BLaER1 treated with 17β-estradiol and CSF1 and Interleukin-3, amounts not matched to agents 10 nM and 100 nM (cell line): ENCODE measurements around the gene EFCAB6.

ENCODE experiments used
- H3K27ac ChIP-seq, 11 experiments: shearing (Covaris generic); formaldehyde crosslinking; 2 replicates each; pipeline ENCODE4 v1.8.1; 2022
- H3K27me3 ChIP-seq, 11 experiments: shearing (Covaris generic); formaldehyde crosslinking; 2 replicates each; pipeline ENCODE4 v1.8.1; 2022
- H3K36me3 ChIP-seq, 11 experiments: shearing (Covaris generic); formaldehyde crosslinking; 2 replicates each; pipeline ENCODE4 v1.8.1; 2022
- H3K4me1 ChIP-seq, 10 experiments: shearing (Covaris generic); formaldehyde crosslinking; 2 replicates each; pipeline ENCODE4 v1.8.1; 2022
- H3K4me2 ChIP-seq, 11 experiments: shearing (Covaris generic); formaldehyde crosslinking; 2 replicates each; pipeline ENCODE4 v1.8.1; 2022
- H3K4me3 ChIP-seq, 10 experiments: shearing (Covaris generic); formaldehyde crosslinking; 2 replicates each; pipeline ENCODE4 v1.8.1; 2022
- H3K9ac ChIP-seq, 11 experiments: shearing (Covaris generic); formaldehyde crosslinking; 2 replicates each; pipeline ENCODE4 v1.8.1; 2022
- H3K9me3 ChIP-seq, 11 experiments: shearing (Covaris generic); formaldehyde crosslinking; replicated peaks in 1 of 11; 2 replicates each; pipeline ENCODE4 v1.8.1; 2022
- H4K20me1 ChIP-seq, 11 experiments: shearing (Covaris generic); formaldehyde crosslinking; 2 replicates each; pipeline ENCODE4 v1.8.1; 2022
- Cebpa-rat ChIP-seq, 11 experiments: shearing (Covaris generic); IDR thresholded peaks; 2 replicates each; pipeline ENCODE4 v1.8.1; 2022

The EFCAB6 gene

DNA sequence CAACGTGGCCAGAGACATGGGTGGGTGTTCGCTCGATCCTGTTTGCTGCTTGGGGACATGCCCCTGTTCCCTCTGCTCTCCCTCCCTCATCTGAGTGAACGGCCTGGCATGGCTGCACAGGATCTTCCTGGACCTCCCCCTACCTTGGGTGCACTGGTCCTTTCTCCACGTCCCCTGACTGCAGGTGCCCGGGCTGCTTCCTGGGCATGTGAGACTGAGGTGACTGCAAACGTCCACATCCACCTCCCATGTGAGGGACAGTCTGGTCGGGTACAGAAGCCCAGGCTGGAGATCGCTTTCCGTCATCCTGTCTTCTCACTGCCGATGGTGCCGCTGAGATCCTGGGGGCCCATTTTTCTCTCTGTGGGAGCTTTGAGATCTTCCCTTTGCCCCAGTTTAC is 38.4 kb upstream of the EFCAB6 start:
- Histone ChIP-seq H3K4me3 (no peak overlapping the region), H3K4me2 (no peak overlapping the region), H3K36me3 (no peaks in the 10 kb centered on the region), H3K9me3 (no peaks in the 10 kb centered on the region; a peak in 3 of 22 replicates), H3K4me1 (peaks cover 22 to 39% (median 28%) of the 10 kb centered on the region in 10 experiments), H3K27ac (no peak overlapping the region), H3K9ac (no peak overlapping the region), H4K20me1 (no peaks in the 10 kb centered on the region), H3K27me3 (no peaks in the 10 kb centered on the region)
- no peak for TF ChIP-seq Cebpa-rat (IDR thresholded peaks at IDR 0.05)

DNA sequence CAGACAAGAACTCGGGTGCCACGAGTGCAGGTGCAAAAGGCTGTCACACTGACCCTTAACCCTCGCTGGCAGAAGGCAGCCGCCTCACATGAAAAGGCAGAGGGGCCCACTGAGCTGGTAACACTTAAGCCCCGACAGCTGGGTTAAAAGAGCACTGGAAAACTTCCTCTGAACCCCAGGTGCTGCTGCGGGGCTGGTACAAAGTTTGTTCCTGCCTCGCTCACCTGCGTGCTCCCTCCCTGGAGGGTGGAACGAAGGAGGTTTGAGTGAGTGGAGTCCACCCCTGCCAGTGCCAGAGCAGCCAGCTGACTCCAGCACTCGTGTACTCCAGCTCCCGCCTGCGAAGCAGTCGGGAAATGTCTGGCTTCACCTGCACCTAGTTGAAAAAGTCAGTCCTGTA is 37.6 kb upstream of the EFCAB6 start:
- Histone ChIP-seq H3K4me1 (peaks cover 22 to 39% (median 29%) of the 10 kb centered on the region in 10 experiments), H3K9me3 (no peaks in the 10 kb centered on the region), H3K27ac (no peak overlapping the region), H4K20me1 (no peaks in the 10 kb centered on the region), H3K36me3 (no peaks in the 10 kb centered on the region), H3K4me3 (no peak overlapping the region), H3K4me2 (no peak overlapping the region), H3K9ac (no peak overlapping the region), H3K27me3 (no peaks in the 10 kb centered on the region)
- no peak for TF ChIP-seq Cebpa-rat (IDR thresholded peaks at IDR 0.05)

DNA sequence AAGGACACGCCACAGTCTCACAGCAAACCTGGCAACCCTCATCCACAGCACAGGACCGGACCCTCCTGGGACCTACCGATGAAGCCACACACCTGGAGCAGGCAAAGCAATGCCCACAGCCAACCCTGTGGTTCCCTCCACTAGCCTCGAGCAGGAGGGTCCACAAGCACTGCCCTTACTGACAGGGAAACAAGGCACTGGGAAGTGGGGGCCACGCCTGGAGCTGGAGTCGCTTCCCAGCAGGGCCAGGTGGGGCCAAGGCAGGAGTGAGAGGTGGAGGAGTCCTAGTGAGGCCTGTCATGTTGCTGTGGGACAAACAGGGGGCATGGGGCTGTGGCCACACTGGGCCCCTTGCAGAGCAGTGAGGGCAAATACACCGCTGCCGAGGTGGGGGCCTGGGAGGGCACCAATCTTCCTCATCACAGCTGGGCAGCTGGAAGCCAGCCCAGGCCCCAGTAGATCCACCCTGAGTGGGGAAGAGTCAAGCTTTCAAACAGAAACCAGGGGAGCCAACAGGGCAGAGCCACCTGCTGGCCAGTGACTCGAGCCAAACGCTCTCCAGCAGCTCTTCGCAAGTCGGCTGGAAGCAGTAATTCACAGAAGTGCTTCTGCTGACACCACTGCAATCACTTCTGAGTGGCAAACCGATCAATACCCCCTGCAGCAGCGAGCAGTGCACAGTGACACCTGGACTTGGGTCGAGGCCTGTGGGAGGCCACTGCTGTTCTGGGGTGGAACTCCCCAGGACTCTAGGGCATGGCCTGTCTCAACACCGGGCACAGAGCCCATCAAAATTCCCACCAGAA is 36.5 kb upstream of the EFCAB6 start:
- Histone ChIP-seq H3K27ac (no peak overlapping the region), H3K4me1 (peaks cover 21 to 46% (median 36%) of the 10 kb centered on the region in 10 experiments), H3K9ac (no peak overlapping the region), H4K20me1 (no peaks in the 10 kb centered on the region), H3K36me3 (no peaks in the 10 kb centered on the region), H3K9me3 (no peaks in the 10 kb centered on the region), H3K4me3 (no peak overlapping the region), H3K27me3 (no peaks in the 10 kb centered on the region), H3K4me2 (0 out of 22 replicates have a peak overlapping the region, but pooled peaks of 1 of the 11 experiments have one; percentile 6)
- no peak for TF ChIP-seq Cebpa-rat (IDR thresholded peaks at IDR 0.05)

GRCh38 chr22:43847376-43848289 is 35.5 kb upstream of the EFCAB6 start:
- no peaks in the 10 kb centered on the region for H3K36me3 ChIP-seq
- no peak overlapping the region for H3K4me3 ChIP-seq
- H3K9ac ChIP-seq = no peak overlapping the region
- H3K27me3 ChIP-seq = no peaks in the 10 kb centered on the region
- H3K27ac ChIP-seq = no peak overlapping the region
- H3K4me2 ChIP-seq = no peak overlapping the region
- no peaks in the 10 kb centered on the region for H4K20me1 ChIP-seq
- no peak for TF ChIP-seq Cebpa-rat (IDR thresholded peaks at IDR 0.05)
- H3K9me3 ChIP-seq = no peaks in the 10 kb centered on the region
- peaks cover 12 to 44% (median 35%) of the 10 kb centered on the region in 10 experiments for H3K4me1 ChIP-seq

DNA sequence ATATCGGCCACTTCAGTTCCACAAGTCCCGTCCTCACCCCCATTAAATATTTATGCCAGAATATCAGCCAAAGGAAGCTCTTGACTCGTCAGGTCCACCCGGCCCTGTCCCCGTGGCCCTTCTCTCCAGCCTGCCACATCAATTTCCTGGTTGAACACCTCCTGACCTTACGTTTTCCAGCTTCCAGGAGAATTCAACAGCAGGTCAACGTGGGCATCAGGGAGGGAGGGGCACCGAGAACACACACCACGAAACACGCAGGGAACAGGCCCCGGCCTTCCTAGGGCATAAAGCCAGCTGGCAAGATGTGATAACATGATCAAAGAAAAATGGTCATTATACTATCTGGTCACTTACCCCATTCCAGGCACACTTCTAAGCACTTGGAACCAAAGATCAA is 34.9 kb upstream of the EFCAB6 start:
- no peak overlapping the region for H3K27ac ChIP-seq
- no peaks in the 10 kb centered on the region for H3K36me3 ChIP-seq
- no peaks in the 10 kb centered on the region for H3K27me3 ChIP-seq
- H3K4me3 ChIP-seq = no peak overlapping the region
- peaks cover 5 to 40% (median 33%) of the 10 kb centered on the region in 10 experiments for H3K4me1 ChIP-seq
- no peaks in the 10 kb centered on the region for H4K20me1 ChIP-seq
- H3K4me2 ChIP-seq = no peak overlapping the region
- H3K9me3 ChIP-seq = no peaks in the 10 kb centered on the region
- TF ChIP-seq Cebpa-rat (IDR thresholded peaks at IDR 0.05) = no peak
- H3K9ac ChIP-seq = no peak overlapping the region

- H3K9me3 ChIP-seq = no peaks in the 10 kb centered on the region
- H3K36me3 ChIP-seq = no peaks in the 10 kb centered on the region
- no peak overlapping the region for H3K4me2 ChIP-seq
- no peaks in the 10 kb centered on the region for H4K20me1 ChIP-seq
- no peak overlapping the region for H3K27ac ChIP-seq
- no peak overlapping the region for H3K4me3 ChIP-seq
- H3K9ac ChIP-seq = no peak overlapping the region
- no peak for TF ChIP-seq Cebpa-rat (IDR thresholded peaks at IDR 0.05)
- peaks cover 0 to 43% (median 35%) of the 10 kb centered on the region in 10 experiments; a peak in 17 of 20 replicates for H3K4me1 ChIP-seq
- H3K27me3 ChIP-seq = no peaks in the 10 kb centered on the region
Observed at GRCh38 chr22:43845981-43846380, 33.9 kb upstream of the EFCAB6 start.

DNA sequence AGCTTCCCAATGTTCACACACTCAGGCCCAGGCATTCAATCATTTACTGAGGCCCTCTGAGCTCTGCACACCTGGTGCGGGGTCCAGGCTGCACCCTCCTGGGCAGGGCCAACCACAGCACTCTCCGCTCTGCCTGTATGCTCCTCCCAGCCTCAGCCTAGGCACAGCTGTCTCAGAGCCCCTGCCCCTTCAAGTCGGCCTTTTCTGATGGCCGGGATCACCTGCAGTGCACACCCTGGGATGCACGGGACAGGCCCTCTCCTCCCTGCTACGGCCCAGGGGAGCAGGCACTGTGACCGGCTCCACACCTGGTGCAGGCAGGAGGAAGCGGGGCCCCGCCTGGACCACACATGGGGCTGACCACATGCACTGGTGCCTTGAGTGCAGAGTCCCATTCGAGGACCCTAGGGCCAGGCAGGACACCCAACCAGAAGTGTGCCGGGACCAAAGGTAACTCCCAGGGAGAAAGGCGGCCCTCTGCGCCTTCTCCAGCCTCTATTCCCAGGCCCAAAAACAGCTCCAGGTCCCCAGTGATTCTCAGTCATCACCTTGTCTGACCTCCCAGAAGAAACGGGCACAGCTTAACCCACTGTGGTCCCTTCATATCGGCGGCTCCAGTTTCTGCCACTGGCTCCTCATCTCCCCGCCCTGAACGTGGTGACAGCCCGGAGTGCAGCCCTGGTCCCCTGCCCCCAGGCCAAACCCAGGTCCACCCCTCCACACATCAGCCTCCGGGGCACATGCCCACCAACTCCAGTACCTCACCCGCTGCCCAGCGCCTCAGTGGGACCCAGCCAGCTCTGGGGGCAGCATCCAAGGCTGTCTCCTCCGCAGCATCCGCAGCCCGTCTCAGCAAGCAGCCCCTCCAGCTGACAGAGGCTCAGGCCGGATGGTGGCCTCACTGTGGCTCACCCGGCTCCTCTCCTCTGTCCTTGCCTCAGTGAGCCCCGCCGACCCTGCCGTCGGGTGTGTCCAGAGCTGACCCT is 32.7 kb upstream of the EFCAB6 start:
- Histone ChIP-seq H3K4me2 (peak overlapping the region in 8 of 11 experiments; percentile 13 to 81 (median 65); a peak in 11 of 22 replicates), H3K9me3 (no peaks in the 10 kb centered on the region), H3K4me1 (peaks cover 0 to 54% (median 40%) of the 10 kb centered on the region in 10 experiments; a peak in 17 of 20 replicates), H3K27me3 (no peaks in the 10 kb centered on the region), H3K36me3 (no peaks in the 10 kb centered on the region), H3K27ac (no peak overlapping the region), H3K9ac (no peak overlapping the region; a peak in 1 of 22 replicates), H3K4me3 (no peak overlapping the region), H4K20me1 (no peaks in the 10 kb centered on the region)
- no peak for TF ChIP-seq Cebpa-rat (IDR thresholded peaks at IDR 0.05)

DNA sequence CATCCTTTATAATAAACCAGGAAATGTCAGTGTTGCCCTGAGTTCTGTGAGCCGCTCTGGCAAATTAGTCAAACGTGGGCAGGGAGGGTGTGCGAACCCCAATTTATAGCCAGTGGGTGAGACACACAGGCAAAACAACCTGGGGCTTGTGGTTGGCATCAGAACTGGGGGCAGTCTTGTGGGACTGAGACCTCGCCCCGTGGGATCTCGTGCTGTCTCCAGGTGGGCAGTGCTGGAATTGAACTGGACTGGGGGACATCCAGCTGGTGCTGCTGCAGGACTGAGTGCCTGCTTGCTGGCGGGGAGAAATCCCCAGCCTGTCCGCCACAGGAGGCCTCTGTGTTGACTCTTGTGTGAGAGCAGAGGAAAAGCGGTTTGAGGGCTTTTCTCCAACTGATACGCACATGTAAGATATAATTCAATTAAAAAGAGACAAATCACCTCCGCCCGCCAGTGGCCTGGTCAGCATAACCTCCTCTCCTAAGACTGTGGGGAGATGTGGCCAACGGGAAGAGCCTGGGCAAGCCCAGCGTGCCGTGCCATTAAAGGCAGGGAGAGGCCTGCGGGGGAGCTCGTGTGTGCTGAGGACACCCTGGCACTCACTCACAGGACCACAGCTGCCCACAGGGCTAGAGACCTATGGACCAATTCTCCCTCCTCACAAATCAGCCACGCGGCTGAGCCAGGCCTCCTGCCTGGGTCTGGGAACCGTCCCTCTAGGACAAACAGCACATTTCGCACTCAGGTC is 31.9 kb upstream of the EFCAB6 start:
- peaks cover 0 to 58% (median 43%) of the 10 kb centered on the region in 10 experiments; a peak in 17 of 20 replicates for H3K4me1 ChIP-seq
- H3K9me3 ChIP-seq = no peaks in the 10 kb centered on the region
- no peaks in the 10 kb centered on the region for H4K20me1 ChIP-seq
- no peak overlapping the region for H3K27ac ChIP-seq
- H3K36me3 ChIP-seq = no peaks in the 10 kb centered on the region
- TF ChIP-seq Cebpa-rat (IDR thresholded peaks at IDR 0.05) = no peak
- H3K27me3 ChIP-seq = no peaks in the 10 kb centered on the region
- no peak overlapping the region for H3K4me3 ChIP-seq
- H3K4me2 ChIP-seq = peak overlapping the region in 8 of 11 experiments; percentile 13 to 81 (median 65); a peak in 15 of 22 replicates
- H3K9ac ChIP-seq = peak overlapping the region in 2 of 11 experiments; percentile 29 to 37; a peak in 3 of 22 replicates
